Colonic mucosa (tissue), 4 donors: ENCODE results near the gene ARL9. TPM values are rescaled to one million over a fixed set of nuclear protein-coding genes. Genes with fewer than 3 reads are reported as not detected.

ENCODE experiments used
- DNase-seq: peaks from one replicate; pipeline ENCODE4 v3.0.0-alpha.2; 2020
- H3K27ac ChIP-seq: fragments of 200-600 bp; one replicate; pipeline ENCODE4 v1.8.0; 2021
- H3K27me3 ChIP-seq: fragments of 200-600 bp; one replicate; pipeline ENCODE4 v1.8.0; 2021
- H3K36me3 ChIP-seq: fragments of 200-600 bp; one replicate; pipeline ENCODE4 v1.8.0; 2021
- H3K4me1 ChIP-seq: fragments of 200-600 bp; one replicate; pipeline ENCODE4 v1.8.0; 2021; ENCODE audit warnings: mild to moderate bottlenecking
- H3K4me3 ChIP-seq: fragments of 200-600 bp; one replicate; pipeline ENCODE4 v1.8.0; 2021
- H3K9ac ChIP-seq, 2 donors: one replicate each; pipeline ENCODE4 v1.7.0; 2013; ENCODE audit warnings: control low read depth in 2 of 2, low read depth in 2 of 2, low read length in 2 of 2
- H3K9me3 ChIP-seq: fragments of 200-600 bp; one replicate; pipeline ENCODE4 v1.8.0; 2021
- CTCF ChIP-seq: fragments of 200-600 bp; IDR thresholded peaks from one replicate; pipeline ENCODE4 v1.8.0; 2022; ENCODE audit warnings: antibody characterized with exemption, mild to moderate bottlenecking
- intact Hi-C: fragments of 100-400 bp; cut with DNase I; formaldehyde crosslinking; loops from one replicate; pipeline ENCODE4 v1.14.1; 2022
- total RNA-seq, 2 donors: library from RNA; stranded (reverse); fragmentation: NEBNext Ultra II Directional in 1 of 2; extraction: Animal tissue kit (Norgen Biotek cat#: 25700) in 1 of 2; gene quantifications; one replicate each; pipeline ENCODE4 v1.2.1, GENCODE V29; 2021
- donor health status: healthy.
- donor health status: DM: no; HTN: no; CAD: no.
- donor health status: DM: no; HTN: no; CAD: no.

The ARL9 gene
- total RNA-seq, 2 donors from 2014 or later = 0.17 to 0.29 TPM

- no peak overlapping the region for H3K9ac ChIP-seq
- intact Hi-C loops = loop anchor here (5.0 kb wide), 1 partner anchor 82 kb away; the partner anchor contains the start of gene AASDH
- H3K36me3 ChIP-seq = peaks cover 18% of the 10 kb centered on the region
- H3K9me3 ChIP-seq = no peaks in the 10 kb centered on the region
- H3K4me1 ChIP-seq = peaks cover 8% of the 10 kb centered on the region
- no peak for DNase-seq
- H3K27ac ChIP-seq = no peak overlapping the region
- no peak overlapping the region for H3K4me3 ChIP-seq
- no peak for TF ChIP-seq CTCF
- no peaks in the 10 kb centered on the region for H3K27me3 ChIP-seq
Measured at GRCh38 chr4:56469489-56470210, 35.9 kb upstream of the ARL9 start.

DNA sequence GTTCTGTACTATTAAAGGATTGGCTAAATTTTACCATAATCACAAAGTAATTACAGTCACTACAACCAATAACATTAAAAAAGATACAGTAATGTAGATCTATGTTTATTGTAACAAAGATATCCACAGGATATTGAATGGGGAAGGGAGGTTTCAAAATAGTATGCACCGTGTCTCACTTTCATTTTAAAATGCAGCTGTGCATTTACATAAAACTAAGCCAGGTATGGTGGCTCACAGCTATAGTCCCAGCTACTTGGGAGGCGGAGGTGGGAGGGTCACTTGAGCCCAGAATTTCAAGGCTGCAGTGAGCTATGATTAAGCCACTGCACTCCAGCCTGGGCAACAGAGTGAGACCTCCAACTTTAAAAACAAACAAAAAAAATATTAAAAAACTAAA, 29.7 kb upstream of the ARL9 start:
- DNase-seq = no peak
- no peak overlapping the region for H3K9ac ChIP-seq
- peaks cover 33% of the 10 kb centered on the region for H3K36me3 ChIP-seq
- H3K9me3 ChIP-seq = no peaks in the 10 kb centered on the region
- no peak overlapping the region for H3K4me3 ChIP-seq
- intact Hi-C loops = no loop called here
- TF ChIP-seq CTCF = no peak
- H3K4me1 ChIP-seq = no peaks in the 10 kb centered on the region
- no peak overlapping the region for H3K27ac ChIP-seq
- H3K27me3 ChIP-seq = no peaks in the 10 kb centered on the region

DNA sequence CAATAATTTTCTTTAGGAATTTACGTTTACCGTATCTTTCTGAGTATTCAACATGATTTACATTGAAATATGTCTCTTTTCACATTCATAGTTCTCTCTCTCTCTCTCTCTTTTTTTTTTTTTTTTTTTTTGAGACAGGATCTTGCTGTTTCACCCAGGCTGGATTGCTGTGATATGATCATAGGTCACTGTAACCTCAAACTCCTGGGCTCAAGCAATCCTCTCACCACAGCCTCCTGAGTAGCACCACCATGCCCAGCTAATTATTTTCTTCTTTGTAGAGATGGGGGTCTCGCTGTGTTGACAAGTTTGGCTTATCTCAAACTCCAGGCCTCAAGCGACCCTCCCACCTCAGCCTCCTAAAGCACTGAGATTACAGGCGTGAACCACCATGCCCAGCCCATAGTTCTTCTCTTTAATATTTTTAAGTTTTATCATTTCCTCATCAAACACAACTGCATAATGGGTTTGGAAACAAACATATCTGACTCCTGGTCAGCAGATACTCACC, 28.3 kb upstream of the ARL9 start:
- Histone ChIP-seq H3K4me3 (no peak overlapping the region), H3K27ac (no peak overlapping the region), H3K9me3 (no peaks in the 10 kb centered on the region), H3K27me3 (no peaks in the 10 kb centered on the region), H3K36me3 (peaks cover 23% of the 10 kb centered on the region), H3K9ac (no peak overlapping the region), H3K4me1 (no peaks in the 10 kb centered on the region)
- intact Hi-C loops = no loop called here
- no peak for DNase-seq
- no peak for TF ChIP-seq CTCF

GRCh38 chr4:56480691-56481090, 24.9 kb upstream of the ARL9 start:
- H3K9me3 ChIP-seq = no peaks in the 10 kb centered on the region
- H3K27ac ChIP-seq = no peak overlapping the region
- H3K4me3 ChIP-seq = no peak overlapping the region
- no peak for TF ChIP-seq CTCF
- peaks cover 7% of the 10 kb centered on the region for H3K36me3 ChIP-seq
- no peaks in the 10 kb centered on the region for H3K27me3 ChIP-seq
- intact Hi-C loops = no loop called here
- no peaks in the 10 kb centered on the region for H3K4me1 ChIP-seq
- no peak overlapping the region for H3K9ac ChIP-seq
- no peak for DNase-seq

DNA sequence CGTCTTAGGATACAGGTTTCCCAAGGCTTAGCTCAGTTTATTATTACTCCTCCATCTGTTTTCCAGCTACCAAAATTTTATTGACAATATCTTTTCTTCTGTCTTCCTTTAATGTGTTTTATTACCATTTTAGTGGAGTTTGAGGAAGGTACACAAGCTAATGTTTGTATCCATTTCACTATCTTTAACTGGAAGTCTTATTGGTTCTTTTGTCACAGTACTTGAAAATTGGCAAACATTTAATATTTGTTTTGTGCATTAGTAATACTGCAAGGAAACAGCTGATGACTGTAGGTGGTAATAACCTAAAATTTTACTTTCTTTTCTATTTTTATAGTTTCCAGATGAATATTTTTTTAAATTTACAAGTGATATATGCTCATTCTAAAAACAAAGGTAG, 9.3 kb upstream of the ARL9 start:
- no peak for DNase-seq
- no peak overlapping the region for H3K4me3 ChIP-seq
- H3K36me3 ChIP-seq = peaks cover 8% of the 10 kb centered on the region
- intact Hi-C loops = no loop called here
- H3K9me3 ChIP-seq = no peaks in the 10 kb centered on the region
- TF ChIP-seq CTCF = no peak
- no peaks in the 10 kb centered on the region for H3K4me1 ChIP-seq
- H3K9ac ChIP-seq = no peak overlapping the region
- no peaks in the 10 kb centered on the region for H3K27me3 ChIP-seq
- no peak overlapping the region for H3K27ac ChIP-seq
